WTC11 (cell line): ENCODE results near the gene KDM1B. TPM values are rescaled to one million over a fixed set of nuclear protein-coding genes. Genes with fewer than 3 reads are reported as not detected.

Experiments used
- ATAC-seq: fragments of 200-7000 bp; cut with Tn5 transposase; 2 replicates; pipeline ENCODE4 v1.10.0; 2021; ENCODE audit warnings: mild to moderate bottlenecking, moderate library complexity
- CTCF ChIA-PET: fragments of 300-600 bp; sonication (Branson Sonifier 250); formaldehyde crosslinking; loops from one replicate; lab custom pipeline; 2021; ENCODE audit warnings: antibody characterized with exemption; lab: Charles Lee
- POLR2A ChIA-PET: fragments of 350-600 bp; sonication (Branson Sonifier 250); formaldehyde crosslinking; loops from one replicate; lab custom pipeline; 2021; ENCODE audit warnings: antibody characterized with exemption; lab: Charles Lee
- DNase-seq: peaks from one replicate; pipeline ENCODE4 v3.0.0; 2021; ENCODE audit warnings: low spot score
- H3K27ac Mint-ChIP-seq: 2 replicates; pipeline ENCODE4 v1.8.0; 2021; ENCODE audit warnings: mixed read lengths
- H3K27me3 Mint-ChIP-seq: 2 replicates; pipeline ENCODE4 v1.8.0; 2021; ENCODE audit warnings: low read depth, mild to moderate bottlenecking, moderate library complexity, mixed read lengths
- H3K36me3 Mint-ChIP-seq: 2 replicates; pipeline ENCODE4 v1.8.0; 2021; ENCODE audit warnings: mixed read lengths
- H3K4me1 Mint-ChIP-seq: 2 replicates; pipeline ENCODE4 v1.8.0; 2022; ENCODE audit warnings: mixed read lengths
- H3K4me3 Mint-ChIP-seq: 2 replicates; pipeline ENCODE4 v1.8.0; 2021; ENCODE audit warnings: mild to moderate bottlenecking, moderate library complexity, mixed read lengths
- H3K9me3 Mint-ChIP-seq: 2 replicates; pipeline ENCODE4 v1.8.0; 2021; ENCODE audit warnings: mixed read lengths
- CTCF ChIP-seq: fragments of 200-600 bp; IDR thresholded peaks from 2 replicates; pipeline ENCODE4 v1.8.0; 2022; ENCODE audit warnings: antibody characterized with exemption
- ESRRA ChIP-seq: sonication (generic); formaldehyde crosslinking; IDR thresholded peaks from 2 replicates; pipeline ENCODE4 v1.8.1; 2022; ENCODE audit warnings: mild to moderate bottlenecking, missing genetic modification reagents, borderline replicate concordance
- ETV6 ChIP-seq: sonication (generic); formaldehyde crosslinking; IDR thresholded peaks from 2 replicates; pipeline ENCODE4 v1.8.1; 2022; ENCODE audit warnings: mild to moderate bottlenecking, missing genetic modification reagents
- JAZF1 ChIP-seq: fragments of 250-450 bp; sonication (Bioruptor Pico); IDR thresholded peaks from 2 replicates; pipeline ENCODE4 v1.9.0; 2021; ENCODE audit warnings: moderate library complexity, mild to moderate bottlenecking, inconsistent platforms
- NFE2L1 ChIP-seq: sonication (generic); formaldehyde crosslinking; IDR thresholded peaks from 2 replicates; pipeline ENCODE4 v1.8.1; 2023; ENCODE audit warnings: missing genetic modification reagents
- USF1 ChIP-seq: sonication (generic); formaldehyde crosslinking; IDR thresholded peaks from 2 replicates; pipeline ENCODE4 v1.8.0; 2022; ENCODE audit warnings: mild to moderate bottlenecking, missing genetic modification reagents
- ZNF121 ChIP-seq: sonication (generic); formaldehyde crosslinking; IDR thresholded peaks from 2 replicates; pipeline ENCODE4 v1.8.0; 2023; ENCODE audit warnings: missing genetic modification reagents
- ZNF138 ChIP-seq: sonication (generic); formaldehyde crosslinking; conservative IDR thresholded peaks from 2 replicates; pipeline ENCODE4 v1.8.1; 2022; ENCODE audit warnings: mild to moderate bottlenecking, moderate library complexity, missing genetic modification reagents
- ZNF232 ChIP-seq: sonication (generic); formaldehyde crosslinking; IDR thresholded peaks from 2 replicates; pipeline ENCODE4 v1.8.0; 2022; ENCODE audit warnings: mild to moderate bottlenecking, missing genetic modification reagents
- ZNF423 ChIP-seq: fragments of 250-450 bp; sonication (Bioruptor Pico); IDR thresholded peaks from 2 replicates; pipeline ENCODE4 v2.1.2; 2022; ENCODE audit warnings: mild to moderate bottlenecking, moderate library complexity
- ZNF425 ChIP-seq: fragments of 250-450 bp; sonication (Bioruptor Pico); conservative IDR thresholded peaks from 2 replicates; pipeline ENCODE4 v1.9.0; 2021; ENCODE audit warnings: mild to moderate bottlenecking
- ZNF512 ChIP-seq: sonication (generic); formaldehyde crosslinking; IDR thresholded peaks from 2 replicates; pipeline ENCODE4 v1.8.1; 2022; ENCODE audit warnings: missing genetic modification reagents, borderline replicate concordance
- total RNA-seq: library from RNA; stranded (reverse); gene quantifications from 3 replicates; pipeline ENCODE4 v1.2.3, GENCODE V29; 2021
- TF ChIP-seq, protein P1 (sequence below): sonication (generic); formaldehyde crosslinking; IDR thresholded peaks from 2 replicates; pipeline ENCODE4 v1.8.1; 2023; ENCODE audit warnings: mild to moderate bottlenecking, missing genetic modification reagents, borderline replicate concordance
- TF ChIP-seq, protein P2 (sequence below): sonication (generic); formaldehyde crosslinking; IDR thresholded peaks from 2 replicates; pipeline ENCODE4 v1.8.1; 2023; ENCODE audit warnings: mild to moderate bottlenecking, missing genetic modification reagents, moderate library complexity
- TF ChIP-seq, protein P3 (sequence below): sonication (generic); formaldehyde crosslinking; IDR thresholded peaks from 2 replicates; pipeline ENCODE4 v1.8.0; 2023; ENCODE audit warnings: missing genetic modification reagents

KDM1B gene
- total RNA-seq, 1 experiment from 2014 or later, result 6.7 TPM

GRCh38 chr6:18234564-18234963, 79.3 kb downstream of the KDM1B start (continued):
- TF ChIP-seq, protein P1, sequence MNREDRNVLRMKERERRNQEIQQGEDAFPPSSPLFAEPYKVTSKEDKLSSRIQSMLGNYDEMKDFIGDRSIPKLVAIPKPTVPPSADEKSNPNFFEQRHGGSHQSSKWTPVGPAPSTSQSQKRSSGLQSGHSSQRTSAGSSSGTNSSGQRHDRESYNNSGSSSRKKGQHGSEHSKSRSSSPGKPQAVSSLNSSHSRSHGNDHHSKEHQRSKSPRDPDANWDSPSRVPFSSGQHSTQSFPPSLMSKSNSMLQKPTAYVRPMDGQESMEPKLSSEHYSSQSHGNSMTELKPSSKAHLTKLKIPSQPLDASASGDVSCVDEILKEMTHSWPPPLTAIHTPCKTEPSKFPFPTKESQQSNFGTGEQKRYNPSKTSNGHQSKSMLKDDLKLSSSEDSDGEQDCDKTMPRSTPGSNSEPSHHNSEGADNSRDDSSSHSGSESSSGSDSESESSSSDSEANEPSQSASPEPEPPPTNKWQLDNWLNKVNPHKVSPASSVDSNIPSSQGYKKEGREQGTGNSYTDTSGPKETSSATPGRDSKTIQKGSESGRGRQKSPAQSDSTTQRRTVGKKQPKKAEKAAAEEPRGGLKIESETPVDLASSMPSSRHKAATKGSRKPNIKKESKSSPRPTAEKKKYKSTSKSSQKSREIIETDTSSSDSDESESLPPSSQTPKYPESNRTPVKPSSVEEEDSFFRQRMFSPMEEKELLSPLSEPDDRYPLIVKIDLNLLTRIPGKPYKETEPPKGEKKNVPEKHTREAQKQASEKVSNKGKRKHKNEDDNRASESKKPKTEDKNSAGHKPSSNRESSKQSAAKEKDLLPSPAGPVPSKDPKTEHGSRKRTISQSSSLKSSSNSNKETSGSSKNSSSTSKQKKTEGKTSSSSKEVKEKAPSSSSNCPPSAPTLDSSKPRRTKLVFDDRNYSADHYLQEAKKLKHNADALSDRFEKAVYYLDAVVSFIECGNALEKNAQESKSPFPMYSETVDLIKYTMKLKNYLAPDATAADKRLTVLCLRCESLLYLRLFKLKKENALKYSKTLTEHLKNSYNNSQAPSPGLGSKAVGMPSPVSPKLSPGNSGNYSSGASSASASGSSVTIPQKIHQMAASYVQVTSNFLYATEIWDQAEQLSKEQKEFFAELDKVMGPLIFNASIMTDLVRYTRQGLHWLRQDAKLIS (CRISPR knock-in tag), result no peak
- no peak for TF ChIP-seq ZNF138 (CRISPR knock-in tag)
- TF ChIP-seq, all 79 proteins: peak for 0

GRCh38 chr6:18235524-18235923, 80.3 kb downstream of the KDM1B start:
- H3K27me3 Mint-ChIP-seq, result no peaks in the 10 kb centered on the region; the same call in 1 of the 2 replicates
- no peak for DNase-seq
- CTCF ChIA-PET, result no interaction called here
- no peak for ATAC-seq
- POLR2A ChIA-PET, result no interaction called here
- H3K27ac Mint-ChIP-seq, result no peak overlapping the region
- peaks cover 50% of the 10 kb centered on the region for H3K9me3 Mint-ChIP-seq
- H3K4me3 Mint-ChIP-seq, result no peak overlapping the region
- H3K4me1 Mint-ChIP-seq, result peaks cover 5% of the 10 kb centered on the region
- TF ChIP-seq ESRRA (CRISPR knock-in tag) (no peak), ZNF121 (CRISPR knock-in tag) (peak; percentile 55; the same call in 1 of the 2 replicates)
- H3K36me3 Mint-ChIP-seq, result peaks cover 88% of the 10 kb centered on the region

- Mint-ChIP-seq H3K4me3 (no peak overlapping the region), H3K36me3 (peaks cover 84% of the 10 kb centered on the region), H3K27ac (no peak overlapping the region), H3K9me3 (peaks cover 33% of the 10 kb centered on the region)
- no peak for ATAC-seq
- TF ChIP-seq ZNF232 (no peak), USF1 (CRISPR knock-in tag) (no peak), CTCF (no peak), NFE2L1 (CRISPR knock-in tag) (no peak), ZNF138 (CRISPR knock-in tag) (no peak), ZNF512 (CRISPR knock-in tag) (no peak), JAZF1 (CRISPR knock-in tag) (no peak), ZNF423 (CRISPR knock-in tag) (no peak), ETV6 (CRISPR knock-in tag) (no peak), ZNF425 (CRISPR knock-in tag) (no peak)
- TF ChIP-seq, protein P2, sequence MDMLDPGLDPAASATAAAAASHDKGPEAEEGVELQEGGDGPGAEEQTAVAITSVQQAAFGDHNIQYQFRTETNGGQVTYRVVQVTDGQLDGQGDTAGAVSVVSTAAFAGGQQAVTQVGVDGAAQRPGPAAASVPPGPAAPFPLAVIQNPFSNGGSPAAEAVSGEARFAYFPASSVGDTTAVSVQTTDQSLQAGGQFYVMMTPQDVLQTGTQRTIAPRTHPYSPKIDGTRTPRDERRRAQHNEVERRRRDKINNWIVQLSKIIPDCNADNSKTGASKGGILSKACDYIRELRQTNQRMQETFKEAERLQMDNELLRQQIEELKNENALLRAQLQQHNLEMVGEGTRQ (CRISPR knock-in tag), result no peak
- TF ChIP-seq, protein P3, sequence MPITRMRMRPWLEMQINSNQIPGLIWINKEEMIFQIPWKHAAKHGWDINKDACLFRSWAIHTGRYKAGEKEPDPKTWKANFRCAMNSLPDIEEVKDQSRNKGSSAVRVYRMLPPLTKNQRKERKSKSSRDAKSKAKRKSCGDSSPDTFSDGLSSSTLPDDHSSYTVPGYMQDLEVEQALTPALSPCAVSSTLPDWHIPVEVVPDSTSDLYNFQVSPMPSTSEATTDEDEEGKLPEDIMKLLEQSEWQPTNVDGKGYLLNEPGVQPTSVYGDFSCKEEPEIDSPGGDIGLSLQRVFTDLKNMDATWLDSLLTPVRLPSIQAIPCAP (CRISPR knock-in tag), result no peak
- TF ChIP-seq, all 79 proteins: peak for 0
- Mint-ChIP-seq H3K27me3 (no peaks in the 10 kb centered on the region; the same call in 1 of the 2 replicates), H3K4me1 (peaks cover 20% of the 10 kb centered on the region)
- no peak for DNase-seq
- ChIA-PET POLR2A (interaction anchor here (0.6 kb wide), 1 partner anchor 15 kb away, joined by 10 read pairs; no protein-coding TSS in a partner anchor), CTCF (no interaction called here)
These were observed 81.9 kb downstream of the KDM1B start for GRCh38 chr6:18237167-18237566.
